SU-DHL-6 (cell line): ENCODE data around the gene TMIE.

Experiments used
- H2AFZ ChIP-seq: fragments of 200-600 bp; sonication (generic); 2 replicates; pipeline ENCODE4 v1.6.1; 2014; ENCODE audit warnings: low read depth, mild to moderate bottlenecking, moderate library complexity, mixed read lengths, antibody characterized with exemption, low read length; ENCODE audit not compliant: severe bottlenecking
- H3F3A ChIP-seq: fragments of 200-600 bp; shearing (Covaris generic); 2 replicates; pipeline ENCODE4 v1.6.0; 2016; ENCODE audit warnings: antibody characterized with exemption, mild to moderate bottlenecking; ENCODE audit not compliant: insufficient read depth
- H3K27ac ChIP-seq: fragments of 200-600 bp; sonication (generic); 2 replicates; pipeline ENCODE4 v1.5.1; 2016; ENCODE audit warnings: low read depth, mild to moderate bottlenecking, low read length, moderate library complexity, mixed read lengths
- H3K27me3 ChIP-seq: fragments of 200-600 bp; sonication (generic), shearing (Covaris generic); 2 replicates; pipeline ENCODE4 v1.6.0; 2014; ENCODE audit warnings: mild to moderate bottlenecking, low read length
- H3K36me3 ChIP-seq: fragments of 200-600 bp; sonication (generic); 2 replicates; pipeline ENCODE4 v1.6.1; 2014; ENCODE audit warnings: mild to moderate bottlenecking, low read length, mixed read lengths
- H3K4me2 ChIP-seq: fragments of 300-600, 200-600 bp; shearing (Covaris generic), sonication (generic); 2 replicates; pipeline ENCODE4 v1.6.0; 2014; ENCODE audit warnings: low read length, low read depth, mild to moderate bottlenecking; ENCODE audit not compliant: poor library complexity, severe bottlenecking
- H3K4me3 ChIP-seq: fragments of 200-600 bp; sonication (generic); 2 replicates; pipeline ENCODE4 v1.5.1; 2014; ENCODE audit warnings: antibody characterized with exemption, low read length, mild to moderate bottlenecking, mixed read lengths; ENCODE audit not compliant: insufficient read depth, poor library complexity, severe bottlenecking
- H3K79me2 ChIP-seq: fragments of 200-600 bp; sonication (generic); 2 replicates; pipeline ENCODE4 v1.6.1; 2014; ENCODE audit warnings: mild to moderate bottlenecking, low read length, moderate library complexity; ENCODE audit not compliant: insufficient read depth
- H3K9ac ChIP-seq: fragments of 200-600 bp; sonication (generic); 2 replicates; pipeline ENCODE4 v1.7.0; 2014; ENCODE audit warnings: mild to moderate bottlenecking, low read length
- H3K9me2 ChIP-seq: fragments of 200-600 bp; sonication (generic); replicated peaks from 2 replicates; pipeline ENCODE4 v1.6.1; 2014; ENCODE audit warnings: low read length; ENCODE audit not compliant: insufficient read depth
- H3K9me3 ChIP-seq: fragments of 200-600 bp; sonication (generic); 2 replicates; pipeline ENCODE4 v1.6.1; 2014; ENCODE audit warnings: low read length, mixed read lengths; ENCODE audit not compliant: insufficient read depth
- H4K20me1 ChIP-seq: fragments of 200-600 bp; sonication (generic); 2 replicates; pipeline ENCODE4 v1.6.1; 2014; ENCODE audit warnings: low read depth, mild to moderate bottlenecking, antibody characterized with exemption, low read length, moderate library complexity, mixed read lengths
- EZH2phosphoT487 ChIP-seq: fragments of 200-600 bp; sonication (generic), shearing (Covaris generic); conservative IDR thresholded peaks from 2 replicates; pipeline ENCODE4 v1.6.1; 2018; ENCODE audit warnings: mild to moderate bottlenecking, antibody characterized with exemption, low read length, moderate library complexity, mixed read lengths
- TF ChIP-seq, protein P1 (sequence below): fragments of 200-600 bp; sonication (generic); IDR thresholded peaks from one replicate; pipeline ENCODE4 v1.5.1; 2017; ENCODE audit warnings: antibody characterized with exemption, mild to moderate bottlenecking, low read length, moderate library complexity; ENCODE audit not compliant: insufficient read depth, poor library complexity, severe bottlenecking

Gene TMIE

DNA sequence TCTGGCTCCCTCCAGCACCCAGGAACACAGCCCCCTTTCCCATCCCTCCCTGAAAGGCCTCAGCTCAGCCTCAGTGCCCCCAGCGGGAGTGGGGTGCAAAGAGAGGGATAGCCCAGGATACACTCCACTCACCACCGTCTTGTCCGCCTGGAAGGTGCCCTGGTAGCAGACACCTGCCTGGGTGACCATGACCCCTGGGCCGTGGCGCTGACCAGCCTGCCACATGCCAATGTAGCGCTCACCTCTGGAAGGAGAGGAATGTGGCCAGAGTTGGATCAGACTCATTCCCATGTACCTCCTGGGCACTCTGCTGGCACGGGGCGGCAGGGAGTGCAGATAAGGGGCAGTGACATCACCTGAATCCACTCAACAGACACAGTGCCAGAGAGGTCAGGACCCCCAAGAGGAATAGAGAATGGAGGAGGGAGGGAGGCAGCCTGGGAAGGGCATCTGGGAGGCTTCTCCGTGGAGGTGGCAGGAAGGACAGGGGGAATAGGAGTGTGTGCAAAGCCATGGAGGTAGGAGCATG, 20.8 kb upstream of the TMIE start:
- Histone ChIP-seq H3K9me3 (no peaks in the 10 kb centered on the region), H3K27me3 (no peaks in the 10 kb centered on the region), H3K36me3 (no peaks in the 10 kb centered on the region), H3K9me2 (no peaks in the 10 kb centered on the region), H3K79me2 (no peaks in the 10 kb centered on the region), H3F3A (no peaks in the 10 kb centered on the region), H3K4me3 (no peak overlapping the region), H3K9ac (no peak overlapping the region), H2AFZ (no peak overlapping the region), H3K4me2 (no peak overlapping the region), H3K27ac (no peak overlapping the region), H4K20me1 (no peaks in the 10 kb centered on the region)
- TF ChIP-seq EZH2phosphoT487, result no peak
- TF ChIP-seq, protein P1, sequence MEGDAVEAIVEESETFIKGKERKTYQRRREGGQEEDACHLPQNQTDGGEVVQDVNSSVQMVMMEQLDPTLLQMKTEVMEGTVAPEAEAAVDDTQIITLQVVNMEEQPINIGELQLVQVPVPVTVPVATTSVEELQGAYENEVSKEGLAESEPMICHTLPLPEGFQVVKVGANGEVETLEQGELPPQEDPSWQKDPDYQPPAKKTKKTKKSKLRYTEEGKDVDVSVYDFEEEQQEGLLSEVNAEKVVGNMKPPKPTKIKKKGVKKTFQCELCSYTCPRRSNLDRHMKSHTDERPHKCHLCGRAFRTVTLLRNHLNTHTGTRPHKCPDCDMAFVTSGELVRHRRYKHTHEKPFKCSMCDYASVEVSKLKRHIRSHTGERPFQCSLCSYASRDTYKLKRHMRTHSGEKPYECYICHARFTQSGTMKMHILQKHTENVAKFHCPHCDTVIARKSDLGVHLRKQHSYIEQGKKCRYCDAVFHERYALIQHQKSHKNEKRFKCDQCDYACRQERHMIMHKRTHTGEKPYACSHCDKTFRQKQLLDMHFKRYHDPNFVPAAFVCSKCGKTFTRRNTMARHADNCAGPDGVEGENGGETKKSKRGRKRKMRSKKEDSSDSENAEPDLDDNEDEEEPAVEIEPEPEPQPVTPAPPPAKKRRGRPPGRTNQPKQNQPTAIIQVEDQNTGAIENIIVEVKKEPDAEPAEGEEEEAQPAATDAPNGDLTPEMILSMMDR, result no peak

DNA sequence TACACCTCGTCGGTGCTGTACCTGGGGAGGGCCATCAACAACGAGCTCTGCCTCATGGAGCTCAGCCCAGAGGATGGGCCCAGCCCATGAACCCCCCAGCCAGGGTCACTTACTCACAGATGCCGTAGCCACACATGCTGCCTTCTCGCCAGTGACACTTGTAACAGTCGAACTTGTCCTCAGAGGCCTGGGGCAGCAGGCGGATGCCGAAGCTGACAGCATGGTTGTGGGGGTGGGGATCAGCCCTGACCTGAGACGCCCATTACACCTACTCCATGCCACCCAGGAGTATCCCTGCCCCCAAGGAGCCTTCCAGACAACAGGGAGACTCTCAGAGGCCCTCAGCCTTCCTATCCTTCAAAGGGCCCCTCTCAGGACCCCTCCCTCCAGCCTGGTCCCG, 19.8 kb upstream of the TMIE start:
- no peak for TF ChIP-seq EZH2phosphoT487
- TF ChIP-seq, protein P1, result no peak
- no peaks in the 10 kb centered on the region for H4K20me1 ChIP-seq
- no peaks in the 10 kb centered on the region for H3K9me3 ChIP-seq
- H3K4me3 ChIP-seq, result no peak overlapping the region
- H3K79me2 ChIP-seq, result no peaks in the 10 kb centered on the region
- no peaks in the 10 kb centered on the region for H3K36me3 ChIP-seq
- no peak overlapping the region for H3K27ac ChIP-seq
- no peak overlapping the region for H2AFZ ChIP-seq
- H3K9ac ChIP-seq, result no peak overlapping the region
- H3F3A ChIP-seq, result no peaks in the 10 kb centered on the region
- H3K27me3 ChIP-seq, result no peaks in the 10 kb centered on the region
- no peak overlapping the region for H3K4me2 ChIP-seq
- no peaks in the 10 kb centered on the region for H3K9me2 ChIP-seq

DNA sequence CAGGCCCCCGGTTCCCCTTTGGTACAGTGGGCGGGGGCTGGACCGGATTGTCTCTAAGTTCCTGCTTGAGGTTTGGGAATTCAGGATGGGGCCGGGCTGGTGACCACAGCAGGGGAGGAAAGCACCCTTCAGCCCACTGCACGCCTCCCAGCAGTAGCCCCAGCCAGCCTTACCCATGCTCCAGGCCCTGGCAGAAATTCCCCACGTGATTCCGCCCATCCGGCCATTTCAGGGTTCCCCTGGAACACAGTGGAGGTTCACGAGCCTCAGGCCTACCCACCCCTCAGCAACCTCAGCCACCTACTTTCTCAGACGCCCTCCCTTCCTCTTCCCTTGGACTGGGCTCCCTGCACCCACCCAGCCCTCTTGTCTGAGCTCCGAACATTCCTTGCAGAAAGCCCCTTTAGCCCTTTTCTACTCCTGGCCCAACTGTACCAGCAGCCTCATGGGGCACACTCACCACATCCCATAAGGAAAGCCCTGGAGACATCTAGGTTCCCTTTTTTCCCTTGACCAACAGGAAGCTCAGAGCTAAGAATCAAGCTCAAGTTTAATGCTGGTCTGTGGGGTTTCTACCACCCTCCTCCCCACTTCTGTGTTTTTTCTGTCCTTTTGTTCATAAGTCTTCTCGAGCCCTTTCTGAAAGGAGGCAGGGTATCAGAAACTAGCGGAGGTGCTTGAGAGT, 19.2 kb upstream of the TMIE start:
- H3K4me3 ChIP-seq, result no peak overlapping the region
- no peaks in the 10 kb centered on the region for H3K9me2 ChIP-seq
- no peaks in the 10 kb centered on the region for H3K36me3 ChIP-seq
- H3K27ac ChIP-seq, result no peak overlapping the region
- H3K79me2 ChIP-seq, result no peaks in the 10 kb centered on the region
- H3K9me3 ChIP-seq, result no peaks in the 10 kb centered on the region
- no peak overlapping the region for H3K4me2 ChIP-seq
- H2AFZ ChIP-seq, result no peak overlapping the region
- no peaks in the 10 kb centered on the region for H3K27me3 ChIP-seq
- no peaks in the 10 kb centered on the region for H4K20me1 ChIP-seq
- TF ChIP-seq, protein P1, result no peak
- no peak for TF ChIP-seq EZH2phosphoT487
- H3K9ac ChIP-seq, result no peak overlapping the region
- H3F3A ChIP-seq, result no peaks in the 10 kb centered on the region
